CD4-positive, alpha-beta T cell treated with Interleukin-15 for 1 hour (primary cell): Measurements from ENCODE around the gene TMCC2.
"Not testable (repeated sequence)": the region's sequence is repeated elsewhere in the genome, so short reads cannot be mapped to it uniquely, and the experiment has no call there.

ENCODE experiments used
- DNase-seq: peaks from one replicate; pipeline ENCODE4 v3.0.0-alpha.2; 2020

Gene TMCC2

DNA sequence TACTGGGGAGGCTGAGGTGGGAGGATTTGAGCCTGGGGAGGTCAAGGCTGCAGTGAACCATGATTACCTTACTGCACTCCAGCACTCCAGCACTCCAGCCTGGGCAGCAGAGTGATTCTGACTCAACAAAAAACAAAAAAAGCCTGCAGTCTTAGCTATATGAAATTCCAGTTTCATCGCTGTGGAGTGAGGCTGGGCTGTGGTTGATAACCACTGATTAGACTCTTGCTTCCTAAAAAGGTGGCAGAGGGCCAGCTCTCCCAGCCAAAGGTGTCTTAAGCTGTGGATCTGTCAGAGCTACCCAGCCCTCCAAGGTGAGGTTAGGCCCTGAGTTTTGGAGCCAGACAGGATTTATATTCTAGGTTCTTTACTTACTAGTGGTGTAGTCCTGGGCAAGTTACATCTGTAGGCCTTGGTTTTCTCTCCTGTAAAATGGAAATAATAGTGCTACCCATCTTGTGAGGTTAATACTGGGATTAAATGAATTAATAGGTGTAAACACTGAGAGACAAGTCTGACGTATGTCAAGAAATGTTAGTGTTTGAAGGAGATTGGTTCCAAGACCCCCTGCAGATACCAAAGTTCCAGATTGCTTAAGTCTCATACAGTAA lies 35.9 kb downstream of the TMCC2 start:
- DNase-seq: no peak

DNA sequence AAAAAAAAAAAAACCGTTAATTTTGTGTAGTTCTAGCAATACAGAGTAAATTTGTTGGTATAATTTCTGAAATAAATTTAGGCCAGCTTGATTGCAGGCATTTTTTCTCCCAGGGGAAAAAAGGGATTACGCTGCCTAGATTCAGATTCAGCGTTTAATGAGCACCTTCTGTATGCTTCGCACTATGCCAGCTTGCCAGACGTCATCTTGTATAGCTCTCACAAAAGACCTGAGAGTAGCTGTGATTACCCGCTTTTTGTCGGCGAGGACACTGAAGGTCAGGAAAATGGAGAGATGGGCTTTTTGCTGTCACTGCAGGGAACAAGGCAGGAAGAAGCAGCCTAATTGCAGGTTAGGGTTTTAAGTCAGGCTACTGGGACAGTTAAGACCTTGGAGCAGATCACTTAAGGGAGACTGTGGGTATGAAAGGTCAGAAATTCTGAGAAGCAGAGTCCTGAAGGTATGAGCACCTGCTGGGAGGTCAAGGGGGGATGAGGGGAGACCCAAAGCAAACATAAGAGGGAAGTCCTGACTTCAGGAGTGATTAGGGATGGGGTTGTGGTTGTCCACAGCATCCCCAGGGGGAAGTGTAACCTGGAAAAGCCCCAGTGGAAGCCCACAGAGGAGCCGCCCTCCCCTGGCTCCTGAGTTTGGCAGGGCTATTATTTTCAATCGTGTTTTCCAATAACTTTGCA lies 39.0 kb downstream of the TMCC2 start:
- no peak for DNase-seq

- DNase-seq: no peak
Measured at GRCh38 chr1:205267306-205267902, 39.7 kb downstream of the TMCC2 start.

GRCh38 chr1:205268846-205269680 lies 41.3 kb downstream of the TMCC2 start:
- DNase-seq: no peak

- DNase-seq: no peak
Measured at GRCh38 chr1:205269711-205270110, 42.0 kb downstream of the TMCC2 start.

GRCh38 chr1:205270271-205270670 lies 42.5 kb downstream of the TMCC2 start:
- no peak for DNase-seq

- DNase-seq: no peak
Measured at GRCh38 chr1:205270764-205271163, 43.0 kb downstream of the TMCC2 start.

DNA sequence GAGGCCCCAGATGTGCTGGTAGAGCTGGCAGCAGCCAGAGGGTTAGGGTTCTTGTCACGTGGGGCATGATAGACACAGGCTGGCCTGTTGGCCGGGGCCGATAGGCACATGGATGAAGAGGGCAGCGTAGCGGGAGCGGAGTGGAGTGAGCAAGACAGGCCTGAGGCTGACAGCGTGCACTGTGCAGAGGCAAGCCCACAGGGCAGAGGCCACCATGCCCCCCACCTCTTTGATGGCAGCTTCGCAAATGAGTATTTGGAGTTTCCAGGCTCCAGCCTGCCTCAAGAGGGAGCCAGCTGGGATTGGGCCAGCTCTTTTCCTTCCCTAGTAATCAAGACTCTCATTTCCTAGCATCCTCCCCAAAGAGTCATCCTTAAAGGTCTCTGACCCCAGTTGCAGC lies 43.5 kb downstream of the TMCC2 start:
- no peak for DNase-seq

DNA sequence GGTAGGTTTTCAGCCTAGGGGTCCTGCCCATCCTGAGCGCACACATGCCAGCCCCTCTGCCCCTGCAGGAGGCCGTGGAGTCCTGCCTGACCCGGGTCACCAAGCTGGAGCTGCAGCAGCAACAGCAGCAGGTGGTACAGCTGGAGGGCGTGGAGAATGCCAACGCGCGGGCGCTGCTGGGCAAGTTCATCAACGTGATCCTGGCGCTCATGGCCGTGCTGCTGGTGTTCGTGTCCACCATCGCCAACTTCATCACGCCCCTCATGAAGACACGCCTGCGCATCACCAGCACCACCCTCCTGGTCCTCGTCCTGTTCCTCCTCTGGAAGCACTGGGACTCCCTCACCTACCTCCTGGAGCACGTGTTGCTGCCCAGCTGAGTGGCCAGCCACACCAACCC lies 44.0 kb downstream of the TMCC2 start:
- DNase-seq: no peak

GRCh38 chr1:205272536-205272935 lies 44.8 kb downstream of the TMCC2 start:
- no peak for DNase-seq

- DNase-seq: peak; percentile 83
Measured at GRCh38 chr1:205273551-205273982, 45.8 kb downstream of the TMCC2 start.

DNA sequence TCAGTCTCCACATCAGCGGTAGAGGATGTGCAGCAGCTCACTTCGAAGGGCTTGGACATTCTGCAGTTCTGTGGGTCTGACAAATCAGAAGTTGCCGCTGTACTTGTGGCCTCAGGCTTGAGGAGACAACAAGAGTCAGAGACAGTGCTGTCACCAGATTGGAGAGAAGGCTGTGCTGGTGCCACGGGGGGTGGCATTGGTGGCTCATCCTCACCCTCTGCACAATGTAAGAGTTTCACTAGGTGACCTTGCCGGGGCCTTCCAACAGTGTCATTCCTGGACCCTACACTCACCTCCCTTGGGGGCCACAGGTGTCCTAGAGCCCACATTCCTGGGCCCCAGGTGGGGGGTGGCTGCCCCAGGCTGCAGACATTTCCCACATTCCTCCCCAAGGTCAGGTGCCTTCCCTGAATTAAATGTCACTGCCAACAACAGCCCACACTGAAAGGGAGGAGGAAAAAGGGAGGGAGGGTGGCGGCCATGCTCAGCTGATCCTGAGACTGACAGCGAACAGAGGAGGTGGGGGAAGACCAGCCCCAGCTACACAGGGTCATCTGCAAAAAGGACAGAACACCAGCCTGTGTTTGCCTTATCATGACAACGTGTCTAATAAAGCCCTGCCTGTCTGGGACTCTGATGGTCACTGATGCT lies 46.4 kb downstream of the TMCC2 start:
- no peak for DNase-seq

DNA sequence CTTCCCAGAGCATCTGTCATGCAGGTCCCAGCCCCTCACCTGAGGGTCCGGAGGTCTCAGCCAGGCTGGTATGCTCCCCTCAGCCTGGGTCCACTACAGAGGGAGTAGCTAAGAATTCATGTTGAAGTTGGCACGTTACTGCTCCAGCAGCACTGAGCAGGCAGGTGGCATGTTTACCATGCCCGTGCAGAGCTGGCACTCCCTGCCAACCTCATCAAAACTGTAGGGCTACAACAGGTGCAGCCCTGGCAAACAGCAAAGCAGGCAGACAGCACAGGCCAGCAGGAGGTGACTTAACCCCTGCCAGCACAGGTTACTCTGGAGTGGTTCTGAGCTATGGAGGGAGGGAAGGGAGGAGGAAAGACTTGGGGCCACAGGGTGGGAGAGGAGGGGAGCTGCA lies 47.4 kb downstream of the TMCC2 start:
- peak; percentile 61 for DNase-seq

- DNase-seq: no peak
Measured at GRCh38 chr1:205275916-205276688, 48.4 kb downstream of the TMCC2 start.

DNA sequence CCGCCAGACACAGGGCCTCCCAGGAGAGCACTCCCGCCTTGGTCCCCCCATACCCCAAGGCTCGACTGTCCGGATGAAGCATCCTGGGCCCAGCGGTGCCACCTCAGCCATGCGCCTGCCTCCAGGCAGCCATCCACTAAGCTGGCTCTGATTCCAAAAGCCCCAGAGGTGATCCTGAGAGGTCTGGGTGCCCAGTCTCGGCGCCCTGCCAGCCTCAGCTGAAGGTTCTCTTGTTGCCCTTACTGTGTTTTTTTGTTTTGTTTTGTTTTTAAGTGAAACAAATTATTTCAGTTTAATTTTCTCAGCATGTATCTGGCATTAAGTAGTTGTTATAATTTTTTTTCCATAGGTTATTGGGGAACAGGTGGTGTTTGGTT lies 48.9 kb downstream of the TMCC2 start:
- DNase-seq: no peak

DNA sequence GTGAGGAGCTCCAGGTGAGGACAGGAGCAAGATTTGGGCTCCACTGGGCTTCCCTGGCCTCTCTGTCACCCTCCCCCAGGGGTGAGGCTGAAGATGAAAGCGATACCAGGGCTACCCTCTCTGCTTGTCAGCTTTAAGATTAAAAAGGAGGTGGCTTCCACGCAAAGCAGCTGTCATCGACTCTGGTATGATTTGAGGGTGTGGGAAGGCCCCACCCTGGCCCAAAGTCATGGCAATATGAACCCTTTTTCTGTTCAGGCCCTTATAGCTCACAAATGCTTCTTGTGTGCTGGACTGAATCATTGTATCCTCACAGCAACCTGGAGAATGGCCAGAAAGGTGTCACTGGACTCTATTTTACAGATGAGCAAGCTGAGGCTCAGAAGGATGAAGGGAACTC lies 52.2 kb downstream of the TMCC2 start:
- peak; percentile 52 for DNase-seq

- DNase-seq: not testable (repeated sequence)
Measured at GRCh38 chr1:205280666-205281395, 53.1 kb downstream of the TMCC2 start.

- DNase-seq: no peak
Measured at GRCh38 chr1:205283270-205284147, 55.8 kb downstream of the TMCC2 start.

DNA sequence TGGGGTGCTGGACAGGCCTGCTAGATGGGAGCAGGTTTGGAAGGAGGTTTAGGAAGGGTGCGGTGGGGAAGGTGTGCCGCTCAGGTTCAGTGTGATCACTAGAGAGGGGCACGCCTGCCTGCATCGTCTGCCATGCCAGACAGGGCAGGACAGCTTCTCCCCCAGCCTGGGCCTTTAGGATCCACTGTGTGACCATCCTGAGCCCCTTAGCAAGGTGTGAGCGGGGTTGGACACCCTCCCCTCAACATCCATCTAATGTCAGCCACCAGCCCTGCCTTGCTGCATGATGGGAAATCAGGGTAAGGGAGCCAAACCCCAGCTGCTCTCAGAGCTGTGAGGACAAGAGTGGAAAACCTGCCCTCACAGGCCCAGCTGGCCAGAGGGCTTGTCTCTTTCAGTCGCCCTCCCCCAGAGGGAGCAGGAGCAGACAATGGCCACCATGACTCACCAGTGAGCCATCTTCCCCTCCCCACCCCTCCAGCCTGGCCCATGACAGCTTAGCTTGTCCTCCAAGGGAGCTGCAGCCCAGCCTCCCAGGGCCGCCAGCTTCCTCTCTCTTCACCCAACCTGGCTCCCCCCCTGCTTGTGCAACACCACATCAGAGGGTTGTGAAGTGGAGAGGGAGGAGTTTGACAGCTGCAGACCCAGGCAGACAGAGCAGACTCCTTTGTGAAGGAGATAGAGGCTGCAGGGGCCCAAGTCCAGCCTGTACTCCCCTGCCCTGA lies 56.8 kb downstream of the TMCC2 start:
- DNase-seq: peak; percentile 94
